IMR-90 (cell line): ENCODE results near the gene CDHR4. TPM values are rescaled to one million over a fixed set of nuclear protein-coding genes. Genes with fewer than 3 reads are reported as not detected.

Experiments
- ATAC-seq: fragments of 200-7000 bp; cut with Tn5 transposase; 2 replicates; pipeline ENCODE4 v1.9.1; 2020; ENCODE audit warnings: low read depth, mild to moderate bottlenecking, moderate library complexity
- BruUV-seq: library from RNA; stranded (reverse); fragments of 400-500 nt; replicated peaks from 2 replicates; lab custom pipeline; 2021; lab: Mats Ljungman, UMichigan
- CTCF ChIA-PET: fragments of 300-600 bp; formaldehyde crosslinking; extraction: SDS; loops from one replicate; lab custom pipeline; 2021; ENCODE audit warnings: antibody characterized with exemption; lab: Yijun Ruan, JAX
- POLR2A ChIA-PET: fragments of 300-600 bp; sonication (Branson Sonifier 250); formaldehyde crosslinking; loops from one replicate; lab custom pipeline; 2022; ENCODE audit warnings: antibody characterized with exemption; ENCODE audit not compliant: unreplicated experiment; lab: Charles Lee
- DNase-seq: peaks from one replicate; pipeline ENCODE4 v3.0.0; 2013
- H2AFZ ChIP-seq: replicated peaks from 2 replicates; pipeline ENCODE3; 2013; ENCODE audit warnings: low read length, mild to moderate bottlenecking; ENCODE audit not compliant: poor library complexity
- H2AK5ac ChIP-seq: 2 replicates; pipeline ENCODE4 v1.6.1; 2013; ENCODE audit warnings: low read depth, low read length, inconsistent platforms
- H2AK9ac ChIP-seq: replicated peaks from 2 replicates; pipeline ENCODE3; 2013; ENCODE audit warnings: mild to moderate bottlenecking, low read depth, low read length, moderate library complexity; ENCODE audit not compliant: poor library complexity
- H2BK120ac ChIP-seq: 2 replicates; pipeline ENCODE4 v1.6.1; 2013; ENCODE audit warnings: low read depth, low read length, inconsistent platforms
- H2BK15ac ChIP-seq: 3 replicates; pipeline ENCODE4 v1.6.1; 2013; ENCODE audit warnings: low read depth, low read length, inconsistent platforms
- H2BK20ac ChIP-seq: 2 replicates; pipeline ENCODE4 v1.6.1; 2013; ENCODE audit warnings: low read depth, mild to moderate bottlenecking, inconsistent platforms, low read length, moderate library complexity
- H2BK5ac ChIP-seq: 2 replicates; pipeline ENCODE4 v1.6.1; 2013; ENCODE audit warnings: mild to moderate bottlenecking, low read depth, low read length, inconsistent platforms; ENCODE audit not compliant: poor library complexity, severe bottlenecking
- H3K14ac ChIP-seq: replicated peaks from 2 replicates; pipeline ENCODE4 v1.6.1; 2013; ENCODE audit warnings: low read depth, low read length, inconsistent platforms
- H3K18ac ChIP-seq: 2 replicates; pipeline ENCODE4 v1.6.1; 2013; ENCODE audit warnings: low read depth, low read length, control low read depth
- H3K23ac ChIP-seq: 2 replicates; pipeline ENCODE4 v1.6.1; 2013; ENCODE audit warnings: low read depth, low read length, inconsistent platforms
- H3K27ac ChIP-seq: 2 replicates; pipeline ENCODE4 v1.5.1; 2013; ENCODE audit warnings: mild to moderate bottlenecking, control low read depth, low read length; ENCODE audit not compliant: insufficient read depth
- H3K27me3 ChIP-seq: 2 replicates; pipeline ENCODE4 v1.6.1; 2013; ENCODE audit warnings: low read length; ENCODE audit not compliant: control insufficient read depth, insufficient read depth
- H3K36me3 ChIP-seq: 2 replicates; pipeline ENCODE4 v1.6.1; 2013; ENCODE audit warnings: low read length, mixed read lengths; ENCODE audit not compliant: control insufficient read depth, insufficient read depth
- H3K4ac ChIP-seq: 2 replicates; pipeline ENCODE4 v1.6.1; 2013; ENCODE audit warnings: low read depth, low read length, inconsistent platforms
- H3K4me1 ChIP-seq: 2 replicates; pipeline ENCODE4 v1.6.1; 2013; ENCODE audit warnings: low read length, mixed read lengths; ENCODE audit not compliant: control insufficient read depth, insufficient read depth
- H3K4me2 ChIP-seq: 2 replicates; pipeline ENCODE4 v1.6.1; 2013; ENCODE audit warnings: low read depth, mild to moderate bottlenecking, control low read depth, low read length, moderate library complexity
- H3K4me3 ChIP-seq: 2 replicates; pipeline ENCODE4 v1.5.1; 2013; ENCODE audit warnings: low read depth, mild to moderate bottlenecking, control low read depth, low read length, moderate library complexity; ENCODE audit not compliant: insufficient read depth
- H3K56ac ChIP-seq: 2 replicates; pipeline ENCODE4 v1.6.1; 2013; ENCODE audit warnings: low read length, inconsistent platforms; ENCODE audit not compliant: insufficient read depth; ENCODE audit errors: extremely low read depth
- H3K79me1 ChIP-seq, 2 experiments: 2 replicates each; pipeline ENCODE4 v1.6.1; 2013; ENCODE audit warnings: low read length in 2 of 2, inconsistent platforms in 1 of 2, low read depth in 1 of 2
- H3K9ac ChIP-seq: 2 replicates; pipeline ENCODE4 v1.6.1; 2013; ENCODE audit warnings: low read depth, low read length, control low read depth
- H3K9me1 ChIP-seq: 2 replicates; pipeline ENCODE4 v1.6.1; 2013; ENCODE audit warnings: low read length, inconsistent platforms; ENCODE audit not compliant: insufficient read depth
- H3K9me3 ChIP-seq: 2 replicates; pipeline ENCODE4 v1.6.1; 2013; ENCODE audit warnings: low read length; ENCODE audit not compliant: control insufficient read depth, insufficient read depth
- H4K20me1 ChIP-seq: 2 replicates; pipeline ENCODE4 v1.6.1; 2013; ENCODE audit warnings: low read length, inconsistent platforms; ENCODE audit not compliant: insufficient read depth
- H4K5ac ChIP-seq: 2 replicates; pipeline ENCODE4 v1.6.1; 2013; ENCODE audit warnings: mild to moderate bottlenecking, low read depth, low read length, control low read depth
- H4K8ac ChIP-seq, 2 experiments: 2 replicates each; pipeline ENCODE4 v1.6.1; 2013; ENCODE audit warnings: low read depth in 2 of 2, low read length in 2 of 2, control low read depth in 1 of 2, inconsistent platforms in 1 of 2
- H4K91ac ChIP-seq: 2 replicates; pipeline ENCODE4 v1.6.1; 2013; ENCODE audit warnings: low read depth, low read length, inconsistent platforms; ENCODE audit not compliant: insufficient read depth
- BHLHE40 ChIP-seq: fragments of 150-350 bp; IDR thresholded peaks from 2 replicates; pipeline ENCODE4 v1.6.1; 2016; ENCODE audit warnings: mild to moderate bottlenecking, low read depth, low read length
- CEBPB ChIP-seq: IDR thresholded peaks from 2 replicates; pipeline ENCODE4 v1.6.1; 2012; ENCODE audit warnings: low read depth, low read length, improper control_type of control experiment
- CTCF ChIP-seq: conservative IDR thresholded peaks from 2 replicates; pipeline ENCODE4 v1.5.1; 2012; ENCODE audit warnings: mild to moderate bottlenecking, low read depth, low read length, improper control_type of control experiment
- ELK1 ChIP-seq: fragments of 150-350 bp; IDR thresholded peaks from 2 replicates; pipeline ENCODE4 v1.6.1; 2016; ENCODE audit warnings: low read depth, mild to moderate bottlenecking, low read length, moderate library complexity, borderline replicate concordance
- FOS ChIP-seq: fragments of 150-350 bp; IDR thresholded peaks from 2 replicates; pipeline ENCODE4 v1.6.1; 2016; ENCODE audit warnings: low read depth, low read length
- MAFK ChIP-seq: IDR thresholded peaks from 2 replicates; pipeline ENCODE4 v1.6.1; 2012; ENCODE audit warnings: low read depth, low read length, improper control_type of control experiment
- MAZ ChIP-seq: IDR thresholded peaks from 2 replicates; pipeline ENCODE4 v1.6.1; 2012; ENCODE audit warnings: low read depth, mild to moderate bottlenecking, low read length, improper control_type of control experiment, moderate library complexity, borderline replicate concordance
- MXI1 ChIP-seq: IDR thresholded peaks from 2 replicates; pipeline ENCODE4 v1.6.1; 2012; ENCODE audit warnings: low read depth, mild to moderate bottlenecking, low read length, moderate library complexity, borderline replicate concordance
- RAD21 ChIP-seq: IDR thresholded peaks from 2 replicates; pipeline ENCODE4 v1.6.1; 2012; ENCODE audit warnings: low read length, improper control_type of control experiment
- RCOR1 ChIP-seq: IDR thresholded peaks from 2 replicates; pipeline ENCODE4 v1.6.1; 2012; ENCODE audit warnings: mild to moderate bottlenecking, low read length, improper control_type of control experiment; ENCODE audit not compliant: insufficient replicate concordance
- RFX5 ChIP-seq: IDR thresholded peaks from 2 replicates; pipeline ENCODE4 v1.8.0; 2012; ENCODE audit warnings: low read depth, mild to moderate bottlenecking, low read length, moderate library complexity
- WGBS, 2 experiments: methylation state at CpG; one replicate each; pipeline versions ENCODE4 v1.1.5 to v1.1.7; 2013; ENCODE audit warnings: missing lambda C conversion rate in 2 of 2; ENCODE audit not compliant: insufficient read length in 1 of 2; ENCODE audit errors: extremely low coverage in 2 of 2; 5-methylcytosine and 5-hydroxymethylcytosine counted together
- dilution Hi-C: fragments of 300-500 bp; cut with HindIII; formaldehyde crosslinking; loops from one replicate; pipeline ENCODE4 v1.14.3; 2018; ENCODE audit warnings: low sequenced_read_pairs; ENCODE audit not compliant: unreplicated experiment
- in situ Hi-C: fragments of 300-500 bp; cut with MboI; formaldehyde crosslinking; loops from 3 replicates; pipeline ENCODE4 v1.14.3; 2019; ENCODE audit warnings: low sequenced_read_pairs, inconsistent platforms, mixed read lengths
- intact Hi-C: fragments of 100-400 bp; cut with micrococcal nuclease; formaldehyde crosslinking; loops from 2 replicates; pipeline ENCODE4 v1.10.0; 2022
- polyA plus RNA-seq, 3 experiments: library from polyadenylated mRNA; depleted of rRNA; stranded (reverse); fragments of >200 nt; gene quantifications; 2 replicates each; pipeline ENCODE4 v1.2.3, GENCODE V29; 2012; ENCODE audit warnings: low replicate concordance in 1 of 3
- total RNA-seq: library from RNA; depleted of rRNA; stranded (reverse); fragments of >200 nt; gene quantifications from 2 replicates; pipeline ENCODE4 v1.2.3, GENCODE V29; 2012
- TF ChIP-seq, protein P1 (sequence below): fragments of 150-350 bp; IDR thresholded peaks from 2 replicates; pipeline ENCODE4 v1.6.1; 2017; ENCODE audit warnings: mild to moderate bottlenecking, antibody characterized with exemption, low read length, low read depth

CDHR4 gene
- total and polyA plus RNA-seq, 2 of the 4 experiments (the other 2 are of a cell fraction), result not detected

- CTCF ChIA-PET, result interaction anchor here (1.2 kb wide), 1 partner anchor 10 kb away, joined by 4 read pairs; no protein-coding TSS in a partner anchor
- no peaks in the 10 kb centered on the region for H3K36me3 ChIP-seq
- no peak overlapping the region for H3K4ac ChIP-seq
- no CpG with 5 or more reads among the region's 1 CpG for WGBS, 2 experiments
- DNase-seq, result no peak
- POLR2A ChIA-PET, result interaction anchor here (0.5 kb wide), 1 partner anchor 17 kb away, joined by 8 read pairs; no protein-coding TSS in a partner anchor
- no peak overlapping the region for H3K56ac ChIP-seq
- no peaks in the 10 kb centered on the region for H3K9me3 ChIP-seq
- H4K20me1 ChIP-seq, result peaks cover 54% of the 10 kb centered on the region
- H3K18ac ChIP-seq, result no peak overlapping the region
- no peak overlapping the region for H3K9ac ChIP-seq
- in situ Hi-C loops (no loop called here), intact Hi-C loops (no loop called here), dilution Hi-C loops (no loop called here)
- no peak overlapping the region for H4K5ac ChIP-seq
- H2BK5ac ChIP-seq, result no peak overlapping the region
- no peak overlapping the region for H3K4me3 ChIP-seq
- H2AFZ ChIP-seq, result no peak overlapping the region
- H2AK9ac ChIP-seq, result no peak overlapping the region
- H3K4me1 ChIP-seq, result no peaks in the 10 kb centered on the region; the same call in 1 of the 2 replicates
- no peak overlapping the region for H3K23ac ChIP-seq
- H2BK20ac ChIP-seq, result no peak overlapping the region
- no peak overlapping the region for H2AK5ac ChIP-seq
- no peak overlapping the region for H4K8ac ChIP-seq
- no TSS peak for BruUV-seq
- H2BK15ac ChIP-seq, result no peak overlapping the region
- H2BK120ac ChIP-seq, result no peak overlapping the region
- TF ChIP-seq CTCF, result no peak
- TF ChIP-seq ELK1, result no peak
- no peak for TF ChIP-seq RAD21
- TF ChIP-seq MAFK, result no peak
- TF ChIP-seq MXI1, result no peak
- no peak for TF ChIP-seq MAZ
- TF ChIP-seq FOS, result no peak
- TF ChIP-seq, protein P1, sequence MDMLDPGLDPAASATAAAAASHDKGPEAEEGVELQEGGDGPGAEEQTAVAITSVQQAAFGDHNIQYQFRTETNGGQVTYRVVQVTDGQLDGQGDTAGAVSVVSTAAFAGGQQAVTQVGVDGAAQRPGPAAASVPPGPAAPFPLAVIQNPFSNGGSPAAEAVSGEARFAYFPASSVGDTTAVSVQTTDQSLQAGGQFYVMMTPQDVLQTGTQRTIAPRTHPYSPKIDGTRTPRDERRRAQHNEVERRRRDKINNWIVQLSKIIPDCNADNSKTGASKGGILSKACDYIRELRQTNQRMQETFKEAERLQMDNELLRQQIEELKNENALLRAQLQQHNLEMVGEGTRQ, result no peak
- TF ChIP-seq RFX5, result no peak
- TF ChIP-seq CEBPB, result no peak
- TF ChIP-seq BHLHE40, result no peak
- no peak for TF ChIP-seq RCOR1
- peaks cover 7% of the 10 kb centered on the region; the same call in 1 of the 2 replicates for H3K9me1 ChIP-seq
- no peaks in the 10 kb centered on the region for H3K27me3 ChIP-seq
- no peak overlapping the region for H4K91ac ChIP-seq
- ATAC-seq, result no peak
- H3K14ac ChIP-seq, result no peak overlapping the region
- peaks cover 35 to 66% of the 10 kb centered on the region in 2 experiments for H3K79me1 ChIP-seq
- no peak overlapping the region for H3K27ac ChIP-seq
- no peak overlapping the region for H3K4me2 ChIP-seq
Measured at GRCh38 chr3:49756036-49756435, 43.6 kb downstream of the CDHR4 start.
